ENCODE data around the gene MARCHF2.

MARCHF2 gene

DNA sequence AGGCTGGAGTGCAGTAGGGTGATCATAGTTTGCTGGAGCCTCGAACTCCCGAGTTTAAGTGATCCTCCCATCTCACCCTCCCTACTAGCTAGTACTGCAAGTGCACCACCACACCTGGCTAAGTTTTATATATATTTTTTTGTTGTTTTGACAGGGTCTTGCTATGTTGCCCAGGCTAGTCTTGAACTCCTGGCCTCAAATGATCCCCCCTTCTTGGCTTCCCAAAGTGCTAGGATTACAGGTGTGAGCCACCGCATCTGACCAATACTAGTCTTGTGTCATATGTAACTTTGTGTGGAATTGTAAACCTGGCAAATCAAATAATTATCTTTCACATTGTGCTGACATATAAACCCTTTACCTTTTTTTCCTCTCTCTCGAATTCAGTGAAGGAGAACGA, 41.9 kb downstream of the MARCHF2 start:
- no peak for DNase-seq

DNA sequence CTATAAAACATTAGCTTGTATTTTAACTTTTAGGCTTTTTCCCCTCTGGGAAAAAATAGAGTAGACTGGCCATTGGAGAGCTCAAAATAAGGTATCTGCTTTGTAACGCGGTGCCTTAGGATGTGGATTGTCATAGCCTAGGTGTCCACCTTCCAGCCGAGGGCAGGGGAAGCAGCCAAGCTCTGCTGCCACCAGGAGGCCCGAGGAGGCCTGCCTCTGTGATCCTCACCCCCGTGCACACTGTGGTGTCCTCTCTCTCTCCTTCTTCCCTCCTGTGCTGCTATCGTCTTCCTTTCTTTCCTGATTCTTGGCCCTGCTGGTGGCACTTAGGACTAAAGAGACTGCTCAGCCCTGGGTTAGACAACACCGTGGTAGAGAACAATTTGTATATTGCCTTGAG, 43.0 kb downstream of the MARCHF2 start:
- no peak for DNase-seq

GRCh38 chr19:8457209-8457608, 44.1 kb downstream of the MARCHF2 start:
- no peak for DNase-seq

- DNase-seq, result no peak
Measured at GRCh38 chr19:8457827-8458226, 44.7 kb downstream of the MARCHF2 start.

GRCh38 chr19:8458380-8458779, 45.3 kb downstream of the MARCHF2 start:
- no peak for DNase-seq

- DNase-seq, result no peak
Measured at GRCh38 chr19:8459095-8459494, 46.0 kb downstream of the MARCHF2 start.

DNA sequence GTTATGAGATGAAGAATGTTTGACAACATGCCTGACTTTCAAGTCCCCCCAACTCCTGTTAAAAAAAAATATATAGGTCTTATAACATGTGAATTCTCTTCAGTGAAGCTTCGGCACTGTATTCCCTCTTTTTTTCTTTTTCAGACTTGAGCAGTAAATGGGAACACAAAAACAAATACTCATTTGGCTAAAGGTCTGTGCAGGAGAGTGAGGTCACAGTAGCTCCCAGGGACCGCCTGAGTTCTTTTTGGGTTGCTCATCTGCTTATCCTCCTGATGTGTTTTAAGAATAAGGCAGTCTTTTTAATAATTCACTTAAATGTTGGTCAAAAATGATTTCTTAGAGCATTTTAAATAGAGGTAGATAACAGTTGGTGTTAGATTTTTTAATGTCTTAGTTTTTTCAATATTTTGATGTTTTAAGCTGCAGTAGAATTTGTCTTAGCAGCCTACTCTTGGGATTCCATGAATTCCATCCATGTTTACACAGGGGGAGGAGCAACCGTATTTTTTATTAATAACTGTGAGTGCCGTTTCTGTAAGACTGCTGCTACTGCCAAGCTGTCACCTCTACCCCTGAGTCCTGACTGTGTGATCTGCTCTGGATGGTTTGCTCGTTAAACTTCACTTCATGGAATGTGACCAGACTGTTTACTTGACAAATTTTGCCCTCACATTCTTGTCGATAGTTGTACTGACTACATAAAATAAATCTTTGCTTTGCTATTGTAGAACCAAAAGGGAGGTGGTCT, 46.6 kb downstream of the MARCHF2 start:
- no peak for DNase-seq

- DNase-seq, result no peak
Measured at GRCh38 chr19:8460516-8461298, 47.6 kb downstream of the MARCHF2 start.

DNA sequence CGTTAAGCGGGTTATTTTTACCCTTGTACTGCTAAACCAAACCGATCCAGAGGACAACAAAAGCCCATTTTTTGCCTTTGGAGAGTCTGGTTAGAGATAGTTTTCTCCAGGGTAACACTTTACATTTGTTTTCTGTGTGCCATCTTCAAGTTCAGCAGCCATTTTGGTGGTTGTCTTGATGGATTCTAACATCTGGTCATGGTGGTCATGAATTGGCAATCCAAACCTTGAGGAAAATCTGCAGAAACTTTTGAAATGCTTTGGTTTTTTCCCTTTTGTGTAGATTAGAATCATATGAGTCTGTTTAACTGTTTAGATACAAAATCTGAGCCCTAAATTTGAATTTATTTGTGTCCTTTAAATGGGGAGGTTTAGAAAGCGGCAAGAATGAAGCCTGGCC, 48.3 kb downstream of the MARCHF2 start:
- no peak for DNase-seq

GRCh38 chr19:8461891-8462290, 48.8 kb downstream of the MARCHF2 start:
- no peak for DNase-seq

DNA sequence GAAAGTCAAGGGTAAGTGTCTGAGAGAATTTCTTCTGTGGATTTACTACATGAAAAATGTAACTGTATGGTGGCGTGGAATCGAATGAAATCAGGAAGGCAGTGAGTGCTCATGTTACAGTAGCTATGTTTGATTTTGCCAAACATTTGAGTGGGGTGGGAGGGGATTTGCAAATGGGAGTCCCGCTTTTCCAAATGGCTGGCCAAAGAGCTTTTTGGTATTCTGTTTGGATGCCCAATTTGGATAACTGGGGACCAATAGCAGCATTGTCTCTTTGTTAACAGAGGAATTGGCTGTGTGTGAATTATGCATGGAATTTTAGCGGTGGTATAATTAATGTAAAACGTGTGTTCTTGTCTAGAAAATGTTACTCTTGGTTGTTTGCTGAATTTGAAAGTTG, 49.5 kb downstream of the MARCHF2 start:
- DNase-seq, result no peak

GRCh38 chr19:8463365-8463764, 50.3 kb downstream of the MARCHF2 start:
- DNase-seq, result no peak

DNA sequence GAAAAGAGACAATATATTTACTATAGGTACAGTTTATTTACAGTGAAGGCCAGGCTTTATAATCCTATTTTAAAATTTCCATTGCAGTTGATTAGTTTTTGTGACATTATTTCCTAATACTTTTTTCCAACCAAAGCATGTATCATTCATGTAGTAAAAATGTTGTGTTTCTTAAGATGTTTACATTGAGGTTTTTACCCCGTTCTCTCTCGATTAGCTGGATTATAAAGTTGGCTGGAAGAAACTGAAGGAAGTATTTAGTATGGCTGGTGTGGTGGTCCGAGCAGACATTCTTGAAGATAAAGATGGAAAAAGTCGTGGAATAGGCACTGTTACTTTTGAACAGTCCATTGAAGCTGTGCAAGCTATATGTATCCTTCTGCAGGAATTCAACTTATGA, 52.9 kb downstream of the MARCHF2 start:
- DNase-seq, result no peak

- DNase-seq, result no peak
Measured at GRCh38 chr19:8468124-8468523, 55.0 kb downstream of the MARCHF2 start.

DNA sequence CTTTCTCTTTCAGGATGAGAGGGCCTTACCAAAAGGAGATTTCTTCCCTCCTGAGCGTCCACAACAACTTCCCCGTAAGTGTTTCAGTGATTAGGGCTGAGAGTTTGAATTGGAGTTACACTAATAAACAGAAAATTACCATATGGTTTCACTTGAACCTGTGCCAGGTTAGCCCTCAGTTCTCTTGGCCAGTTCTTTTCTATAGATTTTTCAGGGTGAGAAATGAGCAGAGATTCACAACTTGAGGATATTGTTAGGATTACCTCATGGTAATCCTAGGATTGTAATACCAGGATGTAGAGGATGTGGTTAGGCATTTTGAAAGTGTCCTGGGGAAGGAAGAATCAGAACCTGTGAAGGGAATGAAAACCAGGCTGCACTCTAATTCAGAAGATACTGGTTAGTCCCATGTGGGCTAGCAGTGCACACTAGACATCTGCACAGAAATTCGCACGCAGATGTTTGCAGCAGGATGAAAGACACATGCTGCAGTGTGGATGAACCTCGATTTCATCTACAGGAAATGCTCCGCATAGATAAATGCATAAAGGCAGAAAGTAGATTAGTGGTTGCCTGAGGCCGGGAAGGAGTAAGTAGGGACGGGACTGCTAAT, 55.8 kb downstream of the MARCHF2 start:
- no peak for DNase-seq

DNA sequence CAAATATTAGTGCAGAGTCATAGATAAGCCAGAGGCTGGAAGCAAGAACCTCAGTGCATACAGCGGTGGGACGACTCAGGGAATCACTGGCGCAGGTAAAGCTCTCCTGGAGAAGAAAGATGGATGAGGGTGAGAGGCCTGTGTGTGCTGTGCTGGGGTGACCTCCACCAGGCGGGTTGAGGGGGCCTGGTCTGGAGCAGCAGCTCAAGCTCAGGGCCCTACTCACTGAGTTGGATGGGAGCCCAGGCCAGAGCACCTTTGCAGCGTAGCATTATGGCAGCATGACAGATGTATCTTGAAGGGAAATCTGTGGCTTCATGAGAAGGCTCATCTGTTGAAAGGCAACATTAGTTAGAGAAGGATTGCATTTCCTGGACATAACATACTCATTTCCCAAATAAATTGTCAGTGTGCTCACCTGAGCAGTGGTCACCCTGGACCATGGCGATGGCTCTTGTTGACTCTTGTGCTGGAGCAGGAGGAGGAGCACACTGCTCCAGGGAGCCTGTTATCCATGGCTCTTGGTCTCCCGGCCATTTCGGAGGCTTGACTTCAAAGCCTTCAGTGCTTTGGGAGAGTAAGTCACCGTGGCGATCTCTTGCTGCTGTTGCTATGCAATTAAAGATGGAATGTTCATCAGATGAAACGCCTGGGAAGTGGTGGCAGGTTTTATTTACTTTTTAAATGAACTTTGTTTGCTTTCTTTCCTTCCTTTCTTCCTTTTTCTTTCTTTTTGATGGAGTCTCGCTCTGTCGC, 56.7 kb downstream of the MARCHF2 start:
- no peak for DNase-seq

GRCh38 chr19:8473648-8474476, 60.8 kb downstream of the MARCHF2 start:
- DNase-seq, result no peak

DNA sequence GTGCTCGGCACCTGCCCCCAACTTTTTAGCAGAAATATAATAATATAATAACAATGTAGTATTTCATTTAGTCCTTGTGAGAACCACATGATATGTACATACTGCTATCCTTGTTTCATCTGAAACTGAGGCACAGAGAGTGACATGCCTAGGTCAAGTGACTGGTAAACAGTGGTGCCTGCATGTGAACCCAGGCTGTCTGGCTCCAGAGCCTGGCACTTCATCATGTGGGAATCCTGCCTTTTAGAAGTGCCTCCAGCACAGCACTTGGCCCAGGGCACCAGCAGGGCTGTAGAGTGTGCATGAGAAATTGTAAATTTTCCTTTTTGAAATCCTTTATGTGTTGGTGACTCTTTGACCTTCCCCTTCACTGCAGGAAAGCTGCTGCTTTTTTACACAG, 61.9 kb downstream of the MARCHF2 start:
- no peak for DNase-seq

- DNase-seq, result no peak
Measured at GRCh38 chr19:8476524-8476923, 63.4 kb downstream of the MARCHF2 start.

GRCh38 chr19:8477889-8478288, 64.8 kb downstream of the MARCHF2 start:
- no peak for DNase-seq

- DNase-seq, result no peak
Measured at GRCh38 chr19:8478598-8478997, 65.5 kb downstream of the MARCHF2 start.

- no peak for DNase-seq
Measured at GRCh38 chr19:8481201-8481600, 68.1 kb downstream of the MARCHF2 start.

Data from right hindlimb (tissue), 1 donor.